GM12878 (cell line): Measurements from ENCODE around the gene TEX101. TPM values are rescaled to one million over a fixed set of nuclear protein-coding genes. Genes with fewer than 3 reads are reported as not detected.
A peak's percentile ranks its signal among the peaks of the same experiment; 100 is the strongest.

ENCODE experiments used
- ATAC-seq: fragments of 200-7000 bp; cut with Tn5 transposase; 3 replicates; pipeline ENCODE4 v1.9.1; 2020; ENCODE audit warnings: mild to moderate bottlenecking, moderate library complexity
- BruUV-seq: library from RNA; stranded (reverse); fragments of 400-500 nt; replicated peaks from 2 replicates; lab custom pipeline; 2021; lab: Mats Ljungman, UMichigan
- CTCF ChIA-PET: fragments of 300-600 bp; sonication (Branson Sonifier 250); formaldehyde crosslinking; extraction: SDS; loops from one replicate; lab custom pipeline; 2021; ENCODE audit warnings: inconsistent platforms; lab: Yijun Ruan, JAX
- POLR2A ChIA-PET: fragments of 350-600 bp; formaldehyde crosslinking; extraction: SDS; loops from one replicate; lab custom pipeline; 2021; ENCODE audit warnings: inconsistent platforms; lab: Charles Lee
- RAD21 ChIA-PET: fragments of 300-600 bp; sonication (Branson Sonifier 250); formaldehyde crosslinking; loops from one replicate; lab custom pipeline; 2023; ENCODE audit warnings: antibody characterized with exemption; ENCODE audit not compliant: unreplicated experiment; lab: Charles Lee
- SMC1A ChIA-PET: fragments of 300-600 bp; sonication (Branson Sonifier 250); formaldehyde crosslinking; loops from one replicate; lab custom pipeline; 2023; ENCODE audit not compliant: unreplicated experiment, uncharacterized antibody; lab: Charles Lee
- DNase-seq: peaks from one replicate; pipeline ENCODE4 v3.0.0-alpha.2; 2011; ENCODE audit warnings: low read depth, low spot score
- FAIRE-seq: peaks from 3 replicates; lab custom pipeline; 2011; peaks lifted over from hg19 to GRCh38; lab: Jason Lieb, UNC
- H2AFZ ChIP-seq: 2 replicates; pipeline ENCODE4 v1.6.0; 2011; ENCODE audit warnings: low read depth, low read length, control low read depth; ENCODE audit not compliant: control insufficient read depth
- H3K27ac ChIP-seq: 2 replicates; pipeline ENCODE4 v1.5.1; 2011; ENCODE audit warnings: control low read depth; ENCODE audit not compliant: control insufficient read depth, insufficient read depth
- H3K27me3 ChIP-seq, 2 experiments: replicated peaks in 1 of 2; 2 replicates each; pipeline versions ENCODE4 v1.6.0 to v1.6.1; 2011; ENCODE audit warnings: low read length in 1 of 2; ENCODE audit not compliant: control insufficient read depth in 2 of 2, insufficient read depth in 2 of 2
- H3K36me3 ChIP-seq, 2 experiments: 2 replicates each; pipeline ENCODE4 v1.5.1; 2011; ENCODE audit warnings: low read length in 1 of 2; ENCODE audit not compliant: control insufficient read depth in 2 of 2, insufficient read depth in 2 of 2
- H3K4me1 ChIP-seq: 2 replicates; pipeline ENCODE4 v1.6.1; 2011; ENCODE audit warnings: mild to moderate bottlenecking, low read length, moderate library complexity, mixed read lengths; ENCODE audit not compliant: control insufficient read depth, insufficient read depth
- H3K4me2 ChIP-seq: 2 replicates; pipeline ENCODE4 v1.6.0; 2011; ENCODE audit warnings: control low read depth; ENCODE audit not compliant: control insufficient read depth, insufficient read depth
- H3K4me3 ChIP-seq: fragments of 200-600 bp; sonication (generic); 2 replicates; pipeline ENCODE4 v1.5.1; 2016
- H3K79me2 ChIP-seq: 2 replicates; pipeline ENCODE4 v1.6.0; 2011; ENCODE audit warnings: low read length; ENCODE audit not compliant: control insufficient read depth, insufficient read depth
- H3K9ac ChIP-seq: 2 replicates; pipeline ENCODE4 v1.8.0; 2011; ENCODE audit warnings: low read length, control low read depth, mixed read lengths; ENCODE audit not compliant: control insufficient read depth, insufficient read depth
- H3K9me3 ChIP-seq: replicated peaks from 3 replicates; pipeline ENCODE4 v1.5.1; 2011; ENCODE audit warnings: mild to moderate bottlenecking, low read length; ENCODE audit not compliant: control insufficient read depth, insufficient read depth
- H4K20me1 ChIP-seq: 2 replicates; pipeline ENCODE4 v1.6.0; 2011; ENCODE audit not compliant: control insufficient read depth, insufficient read depth
- IRF3 ChIP-seq: fragments of 450-650 bp; IDR thresholded peaks from 2 replicates; pipeline ENCODE4 v1.6.1; 2014; ENCODE audit warnings: mild to moderate bottlenecking
- ZZZ3 ChIP-seq: IDR thresholded peaks from 2 replicates; pipeline ENCODE4 v1.6.1; 2011; ENCODE audit warnings: low read depth; ENCODE audit not compliant: control insufficient read depth, insufficient read length
- WGBS: methylation state at CpG from one replicate; pipeline ENCODE4 v1.1.6; 2016; ENCODE audit warnings: low lambda C conversion rate; ENCODE audit not compliant: insufficient replicate concordance, insufficient coverage; ENCODE audit errors: missing lambda C conversion rate; 5-methylcytosine and 5-hydroxymethylcytosine counted together
- in situ Hi-C: fragments of 300-500 bp; cut with MboI; formaldehyde crosslinking; loops from 9 replicates; pipeline ENCODE4 v1.14.3; 2018; ENCODE audit warnings: mixed read lengths
- intact Hi-C: fragments of 100-400 bp; cut with micrococcal nuclease; formaldehyde crosslinking; loops from one replicate; pipeline ENCODE4 v1.14.2; 2022; ENCODE audit not compliant: unreplicated experiment
- polyA plus RNA-seq, 11 experiments: library from polyadenylated mRNA; depleted of rRNA in 4 of 11; unstranded in 6 of 11; stranded (reverse) in 5 of 11; fragments of >200 nt; fragmentation: Nextera tagmentation in 4 of 11; fragmentation: Illumina TruSeq in 1 of 11; extraction: Ambion mirVana in 4 of 11; extraction: Trizol in 1 of 11; gene quantifications; 1 replicate in 1 of 11; 2 replicates in 10 of 11; pipeline versions ENCODE4 v1.2.1 to v1.2.3, GENCODE V29; 2011 to 2016; ENCODE audit warnings: inconsistent platforms in 2 of 11, missing spikeins in 2 of 11, low read depth in 1 of 11
- total RNA-seq, 4 experiments: library from RNA; depleted of rRNA in 3 of 4; stranded (reverse); fragments of >200 nt in 3 of 4; fragmentation: Illumina TruSeq in 1 of 4; extraction: Trizol in 1 of 4; gene quantifications; 2 replicates each; pipeline versions ENCODE4 v1.2.1 to v1.2.3, GENCODE V29; 2013 to 2021

Gene TEX101
- total and polyA plus RNA-seq, 10 of the 15 experiments (the other 5 are each of a cell fraction or from before 2014, with no cell fraction given), result not detected

GRCh38 chr19:43462383-43462782 is 47.7 kb downstream of the TEX101 start (continued):
- TF ChIP-seq IRF3, result no peak
- TF ChIP-seq, all 136 proteins: peak for 0

GRCh38 chr19:43462785-43463380 is 48.2 kb downstream of the TEX101 start:
- in situ Hi-C loops (no loop called here), intact Hi-C loops (loop anchor here (1.0 to 5.0 kb wide), 2 partner anchors 39 to 133 kb away; partner anchors contain the start of genes IRGQ, PHLDB3 and ZNF576)
- FAIRE-seq (peak; percentile 13), ATAC-seq (no peak), DNase-seq (no peak)
- H4K20me1 ChIP-seq, result no peaks in the 10 kb centered on the region
- no peak overlapping the region for H3K27ac ChIP-seq
- no peaks in the 10 kb centered on the region for H3K79me2 ChIP-seq
- H3K9ac ChIP-seq, result no peak overlapping the region
- ChIA-PET CTCF (interaction anchor here (0.9 to 3.9 kb wide), 7 partner anchors 15 to 63 kb away, joined by 3 to 31 read pairs (median 4); no protein-coding TSS in a partner anchor), POLR2A (interaction anchor here (0.8 to 1.7 kb wide), 3 partner anchors 33 to 70 kb away, joined by 3 to 14 read pairs (median 3); partner anchors contain the start of gene ZNF575), RAD21 (interaction anchor here (0.6 to 1.8 kb wide), 10 partner anchors 10 to 1383 kb away, joined by 3 to 8 read pairs (median 5); partner anchors contain the start of gene ZNF575), SMC1A (interaction anchor here (1.0 to 2.4 kb wide), 5 partner anchors 11 to 57 kb away, joined by 3 to 10 read pairs (median 3); no protein-coding TSS in a partner anchor)
- no peaks in the 10 kb centered on the region for H3K27me3 ChIP-seq
- H3K4me1 ChIP-seq, result peaks cover 8% of the 10 kb centered on the region; the same call in 1 of the 2 replicates
- BruUV-seq, result no TSS peak
- H3K4me2 ChIP-seq, result peak overlapping the region; percentile 78
- H3K4me3 ChIP-seq, result no peak overlapping the region
- H2AFZ ChIP-seq, result peak overlapping the region; percentile 75
- TF ChIP-seq ZZZ3, result no peak
- no peaks in the 10 kb centered on the region for H3K9me3 ChIP-seq
- 35% methylated on average over 24 of the region's 33 CpGs for WGBS
- H3K36me3 ChIP-seq, result no peaks in the 10 kb centered on the region
